Islet of Langerhans (tissue), 1 donor: ENCODE data around the gene RPS21.
"Not testable (repeated sequence)": the region's sequence is repeated elsewhere in the genome, so short reads cannot be mapped to it uniquely, and the experiment has no call there.

ENCODE experiments used
- FAIRE-seq: peaks from one replicate; lab custom pipeline; 2011; peaks lifted over from hg19 to GRCh38; lab: Jason Lieb, UNC

Gene RPS21

DNA sequence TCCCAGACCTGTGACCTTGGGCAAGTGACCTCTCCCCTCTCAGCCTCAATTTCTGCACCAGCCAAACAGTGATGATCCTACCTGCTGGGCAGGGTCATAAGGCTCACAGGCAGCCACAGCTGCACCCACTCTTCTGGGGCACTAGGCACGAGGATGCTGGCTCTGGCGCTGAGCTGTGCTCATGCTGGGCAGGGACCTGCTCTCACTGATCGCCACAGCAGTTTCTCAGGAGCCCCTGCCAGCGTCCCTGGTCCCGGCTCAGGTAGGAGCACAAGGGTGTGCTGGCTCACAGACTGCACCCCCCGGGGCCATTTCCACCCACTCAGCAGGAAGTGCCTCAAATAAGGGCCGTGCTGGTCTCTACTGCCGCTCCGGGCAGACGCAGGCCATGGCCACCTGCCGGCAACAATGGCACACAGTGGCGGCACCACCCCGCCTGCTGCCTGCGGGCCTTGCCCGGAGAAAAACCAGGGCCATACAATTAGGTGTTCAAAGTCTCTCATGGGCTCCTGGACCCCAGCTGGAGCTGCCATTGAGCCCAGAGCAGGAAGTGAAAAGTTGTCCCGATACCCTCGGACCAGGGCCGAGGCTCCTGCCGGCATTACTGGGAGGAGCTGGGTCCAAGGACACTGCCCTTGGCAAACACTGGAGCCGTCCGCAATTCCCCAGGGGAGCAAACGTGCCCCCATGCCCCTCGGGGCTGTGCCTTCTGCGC lies 24.7 kb downstream of the RPS21 start:
- no peak for FAIRE-seq

DNA sequence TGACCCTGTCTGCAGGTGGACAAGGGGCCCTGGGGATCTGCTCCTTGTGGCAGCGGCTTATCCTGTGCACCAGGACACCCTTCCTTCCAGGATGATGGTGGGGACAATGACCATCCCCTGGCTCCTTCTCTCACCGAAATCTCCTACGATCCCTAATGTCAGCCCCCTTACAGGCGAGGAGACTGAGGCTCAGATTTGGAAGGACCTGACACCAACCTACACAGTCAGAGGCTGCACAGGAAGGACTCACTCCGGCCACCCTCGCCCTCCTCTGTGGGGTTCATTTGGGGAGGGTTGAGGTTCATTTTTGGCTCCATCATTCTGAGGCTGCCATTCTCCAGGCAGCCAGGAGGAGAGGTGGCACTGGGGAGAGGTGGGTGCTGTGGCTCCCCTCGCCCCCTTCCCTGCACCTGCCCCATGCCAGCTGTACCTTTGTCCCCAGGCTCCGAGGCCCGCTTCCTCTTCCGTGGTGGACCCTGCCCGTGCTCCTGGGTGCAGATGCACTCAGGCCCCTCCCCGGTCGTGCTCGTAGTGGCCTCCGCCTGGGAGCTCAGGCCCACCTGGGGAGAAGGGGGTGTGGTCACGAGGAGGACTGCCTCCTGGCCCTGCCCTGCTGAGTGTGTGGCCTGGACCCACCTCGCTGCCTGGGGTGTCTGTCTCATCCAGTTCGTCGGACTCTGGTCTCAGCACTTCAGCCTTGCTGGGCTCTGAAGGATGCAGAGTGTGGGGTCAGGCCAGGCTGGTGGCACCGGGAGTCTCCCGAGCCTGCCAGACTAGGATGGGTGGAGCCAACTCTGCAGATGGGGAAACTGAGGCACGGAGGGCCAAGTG lies 25.5 kb downstream of the RPS21 start:
- no peak for FAIRE-seq

DNA sequence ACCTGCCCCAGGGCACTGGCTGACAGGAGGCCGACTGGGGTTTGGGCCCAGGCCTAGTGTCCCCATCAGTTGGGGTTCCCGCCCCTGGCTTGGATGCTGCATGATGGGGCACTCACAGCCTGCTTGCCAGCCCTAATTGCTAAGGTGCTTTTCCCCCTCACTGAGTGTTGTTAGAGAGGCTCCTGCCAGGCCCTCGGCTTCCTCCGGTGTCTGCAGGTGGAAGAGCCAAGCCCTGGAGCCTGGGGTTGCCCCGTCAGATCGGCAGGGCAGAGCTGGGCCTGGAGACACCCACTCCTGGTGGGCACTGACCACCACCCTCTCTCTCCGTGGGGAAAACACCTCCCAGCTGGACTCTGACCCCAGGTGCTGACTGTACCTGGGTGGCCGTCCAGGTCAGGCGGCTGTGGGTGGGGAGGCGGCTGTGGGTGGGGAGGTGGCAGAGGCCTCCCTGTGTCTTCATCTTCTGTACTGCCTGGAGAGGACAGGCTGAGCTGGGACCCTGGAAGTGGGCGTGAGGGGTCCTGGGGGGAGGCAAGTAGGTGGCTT lies 26.2 kb downstream of the RPS21 start:
- FAIRE-seq: no peak

DNA sequence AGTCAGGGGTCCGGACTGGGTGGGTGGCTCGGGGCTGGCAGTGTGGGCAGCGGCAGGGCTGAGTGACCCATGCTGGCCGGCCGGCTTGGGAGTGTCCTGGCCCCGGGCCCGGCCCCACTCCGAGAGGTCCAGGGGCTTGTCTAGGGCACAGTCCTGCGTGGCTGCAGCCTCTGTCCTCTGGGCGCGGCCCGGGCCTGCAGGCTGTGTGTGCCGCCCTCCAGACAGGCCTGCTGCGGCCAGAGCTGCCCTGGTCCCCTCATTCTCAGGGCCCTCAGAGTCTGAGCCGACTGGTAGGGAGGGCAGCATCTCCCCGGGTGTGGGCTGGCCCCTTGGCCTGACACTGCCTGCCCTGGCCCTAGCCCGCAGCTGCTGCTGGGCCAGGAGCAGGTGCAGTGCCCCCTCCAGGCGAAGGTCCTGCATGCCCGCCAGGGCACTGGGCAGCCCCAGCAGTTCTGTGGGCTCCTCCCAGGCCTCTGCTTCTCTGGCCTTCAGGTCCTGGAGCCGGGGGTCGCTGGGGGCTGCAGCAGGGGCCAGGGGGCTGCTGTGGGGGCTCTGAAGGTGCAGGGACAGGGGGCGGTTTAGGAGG lies 27.1 kb downstream of the RPS21 start:
- no peak for FAIRE-seq

DNA sequence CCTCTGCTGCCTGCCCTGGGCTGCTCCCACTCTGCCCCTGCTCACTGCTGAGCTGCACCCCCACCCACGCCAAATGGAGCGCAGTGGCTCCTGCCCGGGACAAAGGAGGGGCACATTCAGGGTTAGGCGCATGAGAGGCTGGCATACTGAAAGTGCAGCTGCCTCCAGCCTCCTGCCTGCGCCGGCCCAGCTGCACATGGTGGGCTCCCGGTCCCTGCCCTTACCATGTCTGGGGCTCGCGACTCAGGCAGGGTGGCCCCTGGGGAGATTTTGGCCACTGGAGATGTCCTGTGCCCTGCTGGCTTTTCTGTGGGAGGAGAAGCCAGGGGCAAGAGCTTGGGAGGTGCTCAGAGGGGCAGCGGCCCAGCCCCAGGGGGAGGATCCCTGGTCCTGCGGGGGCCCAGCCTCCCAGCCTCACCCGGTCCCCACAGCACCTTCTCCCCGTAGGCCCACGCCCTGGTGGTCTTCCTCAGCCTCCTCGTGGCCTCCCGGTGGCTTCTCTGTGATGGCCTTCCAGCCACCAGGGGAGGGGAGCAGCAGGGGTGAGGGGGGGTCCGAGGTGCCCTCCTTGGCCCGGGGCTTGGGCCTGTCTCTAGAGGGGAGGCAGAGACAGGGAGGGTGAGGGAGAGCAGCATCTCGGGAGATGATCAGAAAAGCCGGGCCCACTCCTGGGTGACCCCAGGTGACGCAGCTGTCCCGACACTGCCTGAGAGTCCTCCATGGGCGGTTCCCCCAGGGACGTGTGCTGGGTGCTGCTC lies 28.6 kb downstream of the RPS21 start:
- FAIRE-seq: no peak

DNA sequence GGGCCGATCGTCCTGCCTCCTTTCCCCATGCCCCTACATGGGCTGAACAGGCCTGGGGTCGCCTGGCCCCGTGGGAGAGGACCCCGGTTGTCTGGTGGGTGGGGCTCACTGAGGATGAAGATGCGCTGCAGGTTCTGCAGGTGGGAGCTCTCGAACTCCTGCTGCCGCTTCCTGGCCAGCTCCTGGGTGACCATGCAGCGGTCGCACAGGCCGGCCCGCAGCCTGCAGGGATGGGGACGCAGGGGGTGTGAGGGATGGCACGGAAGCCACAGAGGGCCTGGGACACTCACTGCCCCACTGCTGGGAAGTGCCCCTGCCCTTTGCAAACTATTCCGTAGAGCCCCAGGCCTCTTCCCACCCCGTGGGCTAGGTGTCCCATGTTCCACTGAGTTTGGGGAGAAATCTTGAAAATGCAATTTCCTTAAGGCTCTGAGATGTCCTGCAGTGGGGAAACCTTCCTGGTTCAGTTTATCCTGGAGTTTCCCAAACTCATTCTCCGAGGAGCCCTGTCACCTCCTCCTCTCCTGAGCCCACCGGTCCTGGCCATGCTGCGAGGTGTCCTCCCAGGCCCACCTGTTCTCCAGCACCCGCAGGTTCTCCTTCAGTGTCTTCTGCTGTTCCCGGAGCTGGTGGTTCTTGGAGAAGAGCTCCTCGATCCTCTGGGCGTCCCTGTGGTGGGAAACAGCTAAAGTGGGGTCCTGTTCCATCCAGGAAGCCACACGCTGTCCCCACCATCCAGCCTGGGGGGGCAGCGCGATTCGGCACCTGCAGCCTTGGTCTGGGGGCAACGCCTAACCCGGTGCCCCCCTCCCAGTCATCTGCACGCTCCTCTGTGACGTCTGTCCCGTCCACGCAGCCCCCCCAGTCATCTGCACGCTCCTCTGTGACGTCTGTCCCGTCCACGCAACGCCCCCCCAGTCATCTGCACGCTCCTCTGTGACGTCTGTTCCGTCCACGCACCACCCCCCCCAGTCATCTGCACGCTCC lies 30.0 kb downstream of the RPS21 start:
- FAIRE-seq: no peak

DNA sequence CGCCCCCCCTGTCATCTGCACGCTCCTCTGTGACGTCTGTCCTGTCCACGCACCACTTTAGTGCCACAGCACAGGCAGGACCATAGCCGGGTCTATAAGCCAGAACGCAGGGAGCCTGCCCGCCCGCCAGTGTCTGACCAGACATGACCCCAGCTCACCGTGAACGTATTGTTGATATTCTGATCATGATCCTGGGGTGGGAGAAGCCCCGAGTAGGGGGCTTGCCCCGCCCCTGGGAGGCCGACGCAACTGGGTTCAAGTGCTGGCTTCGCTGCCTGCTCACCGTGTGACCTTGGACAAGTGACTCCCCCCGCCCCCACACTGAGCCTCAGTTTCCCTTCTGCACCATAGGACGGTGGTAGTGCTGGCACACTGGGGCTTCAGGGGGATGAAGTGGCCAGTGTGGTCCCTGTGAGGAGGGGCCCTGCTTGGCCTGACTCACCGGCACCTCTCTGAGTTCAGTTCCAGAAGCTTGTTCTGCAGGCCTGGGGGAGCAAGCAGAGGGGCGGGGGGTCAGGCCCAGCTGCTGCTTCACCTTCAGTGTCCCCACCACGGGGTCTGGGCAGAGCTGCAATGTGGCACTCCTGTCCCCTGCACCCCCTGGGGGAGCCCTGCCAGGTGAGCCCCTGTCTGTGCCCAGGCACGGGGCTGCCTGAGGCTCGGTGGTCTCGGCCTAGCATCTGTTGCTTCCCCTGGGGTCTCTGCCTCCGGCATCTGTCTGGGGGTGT lies 31.2 kb downstream of the RPS21 start:
- FAIRE-seq: no peak

DNA sequence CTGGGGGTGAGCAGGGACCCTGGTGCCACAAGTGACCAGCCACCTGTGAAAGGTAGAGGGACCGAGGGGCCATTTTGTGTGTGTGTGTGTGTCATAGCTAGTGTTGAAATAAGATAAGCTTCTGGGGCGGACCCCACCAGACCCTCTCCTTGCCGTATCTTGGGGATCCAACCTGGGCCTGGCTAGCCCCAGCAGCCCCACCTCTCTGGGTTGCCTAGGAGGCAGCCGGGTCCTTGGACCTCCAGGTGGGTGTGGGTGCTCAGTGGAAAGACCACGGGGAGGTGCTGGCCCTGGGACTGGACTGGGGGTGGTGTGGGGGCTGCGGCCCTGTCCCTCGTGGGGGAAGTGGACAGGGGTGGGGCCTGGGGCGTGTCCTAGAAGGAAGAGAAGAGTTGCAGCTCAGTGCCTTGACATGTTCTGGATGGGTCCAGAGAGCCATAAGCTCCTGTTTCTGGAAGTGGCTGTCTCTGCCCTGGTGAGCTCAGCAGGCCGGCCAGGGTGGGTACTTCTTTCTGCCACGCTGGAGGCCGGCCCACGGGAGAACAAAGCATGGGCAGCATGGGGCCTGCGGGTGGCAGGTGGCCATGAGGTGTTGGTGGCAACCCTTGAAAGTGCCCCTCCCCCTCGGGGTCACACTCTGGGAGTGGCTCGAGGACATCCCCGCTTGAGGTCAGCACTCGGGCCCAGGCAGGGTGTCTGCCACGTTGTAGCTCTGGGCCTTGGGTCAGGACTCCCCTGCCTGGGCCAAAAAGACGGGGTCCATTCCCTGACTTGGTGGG lies 32.0 kb downstream of the RPS21 start:
- FAIRE-seq: no peak

DNA sequence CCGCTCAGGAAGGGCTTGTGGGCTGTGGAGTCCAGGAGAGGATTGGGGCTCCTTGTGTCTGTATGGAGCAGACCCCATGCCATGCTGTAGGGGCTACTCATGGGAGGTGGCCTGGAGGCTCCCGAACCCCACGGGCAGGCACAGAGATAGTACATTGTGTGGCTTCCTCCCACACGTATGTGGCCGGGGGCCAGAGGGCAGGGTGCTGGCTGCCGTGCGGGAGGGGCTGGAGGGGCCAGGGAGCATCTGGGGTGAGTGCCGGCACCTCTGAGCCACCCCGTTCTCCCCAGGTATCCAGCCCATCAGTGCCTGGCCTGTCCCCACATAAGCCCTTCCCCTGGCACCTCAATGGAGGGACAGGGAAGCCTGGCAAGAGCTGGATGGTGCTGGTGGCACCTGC lies 32.9 kb downstream of the RPS21 start:
- no peak for FAIRE-seq

DNA sequence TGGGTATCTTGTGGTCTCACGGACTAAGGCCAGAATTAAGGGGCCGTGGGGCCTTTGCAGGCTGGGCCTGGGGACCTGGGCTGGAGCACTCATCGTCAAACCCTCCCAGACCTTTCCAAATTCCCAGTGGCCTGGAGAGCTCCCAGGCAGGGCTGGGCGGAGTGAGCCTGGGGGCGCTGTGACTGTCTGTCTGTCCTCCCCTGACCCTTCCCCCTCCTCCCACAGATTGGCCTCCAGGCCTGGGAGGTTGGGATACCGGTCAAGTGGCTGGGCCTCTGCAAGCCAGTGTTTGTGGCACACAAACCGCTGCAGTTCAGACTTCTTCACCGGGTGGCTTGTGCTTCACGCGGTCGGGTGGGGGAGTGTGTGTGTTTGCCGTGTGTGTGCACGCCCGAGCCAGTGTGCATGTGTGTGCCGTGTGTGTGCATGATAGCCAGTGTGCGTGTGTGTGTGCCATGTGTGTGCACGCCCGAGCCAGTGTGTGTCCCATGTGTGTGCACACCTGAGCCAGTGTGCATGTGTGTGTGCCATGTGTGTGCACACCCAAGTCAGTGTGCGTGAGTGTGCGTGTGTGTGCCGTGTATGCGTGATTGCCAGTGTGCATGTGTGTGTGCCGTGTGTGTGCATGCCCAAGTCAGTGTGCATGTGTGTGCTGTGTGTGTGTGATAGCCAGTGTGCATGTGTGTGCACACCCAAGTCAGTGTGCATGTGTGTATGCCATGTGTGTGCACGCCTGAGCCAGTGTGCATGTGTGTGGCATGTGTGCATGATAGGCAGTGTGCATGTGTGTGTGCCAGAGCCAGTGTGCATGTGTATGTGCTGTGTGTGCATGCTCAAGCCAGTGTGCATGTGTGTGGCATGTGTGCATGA lies 34.2 kb downstream of the RPS21 start:
- FAIRE-seq: no peak

DNA sequence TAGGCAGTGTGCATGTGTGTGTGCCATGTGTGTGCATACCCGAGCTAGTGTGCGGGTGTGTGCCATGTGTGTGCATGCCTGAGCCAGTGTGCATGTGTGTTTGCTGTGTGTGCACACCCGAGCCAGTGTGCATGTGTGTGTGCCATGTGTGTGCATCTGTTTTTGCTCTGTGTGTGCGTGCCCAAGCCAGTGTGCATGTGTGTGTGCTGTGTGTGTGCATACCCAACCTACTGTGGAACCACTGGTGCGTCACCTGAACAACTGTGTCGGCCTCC lies 34.8 kb downstream of the RPS21 start:
- no peak for FAIRE-seq

DNA sequence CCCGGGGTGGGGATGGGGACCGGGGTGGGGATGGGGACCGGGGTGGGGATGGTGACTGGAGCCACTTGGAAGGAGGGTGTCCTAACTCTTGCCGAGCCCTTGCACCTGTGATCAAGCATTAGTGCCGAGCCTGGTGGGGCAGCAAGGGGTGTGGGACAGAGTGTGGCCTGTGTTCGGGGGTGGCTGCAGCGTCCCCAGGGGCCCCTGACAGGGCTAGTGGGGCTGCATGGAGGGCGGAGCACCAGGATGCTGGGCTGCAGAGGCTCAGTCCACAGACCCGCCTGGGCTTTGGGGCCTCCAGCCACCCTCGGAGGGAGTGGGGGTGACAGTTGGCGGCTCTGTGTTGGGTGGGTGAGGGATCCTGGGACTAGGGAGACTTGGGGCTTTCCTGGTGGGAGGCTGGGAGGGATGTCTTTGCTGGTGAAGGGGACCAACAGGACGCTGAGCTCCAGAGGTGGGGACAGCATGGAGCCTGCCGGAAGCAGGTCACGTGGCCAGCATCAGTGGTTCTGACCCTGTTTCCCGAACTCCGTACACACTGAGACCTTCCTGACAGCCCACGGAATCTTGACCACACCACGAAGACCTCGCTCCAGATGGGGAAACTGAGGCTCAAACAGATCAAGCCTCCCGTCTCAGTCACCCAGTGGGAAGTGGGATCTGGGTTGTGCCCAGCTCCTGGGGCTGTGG lies 35.9 kb downstream of the RPS21 start:
- no peak for FAIRE-seq

DNA sequence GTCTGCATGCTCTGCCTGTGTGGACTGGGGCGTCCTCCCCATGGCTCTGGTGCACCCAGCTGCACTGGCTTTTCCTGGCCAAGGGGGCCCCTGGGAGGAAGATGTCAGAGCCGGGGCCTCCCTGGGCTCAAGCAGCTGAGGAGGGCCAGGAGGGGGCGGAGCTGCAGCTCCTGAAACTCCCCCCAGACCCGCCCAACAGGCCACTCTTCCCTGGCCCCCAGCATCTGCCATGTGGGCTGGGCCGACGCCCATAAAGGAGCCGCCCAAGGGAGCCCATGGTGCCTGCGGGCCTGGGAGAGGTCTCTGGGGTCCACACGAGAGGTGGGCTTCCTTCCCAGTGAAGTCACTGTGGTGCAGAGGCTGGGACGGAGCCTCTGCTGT lies 36.4 kb downstream of the RPS21 start:
- no peak for FAIRE-seq

DNA sequence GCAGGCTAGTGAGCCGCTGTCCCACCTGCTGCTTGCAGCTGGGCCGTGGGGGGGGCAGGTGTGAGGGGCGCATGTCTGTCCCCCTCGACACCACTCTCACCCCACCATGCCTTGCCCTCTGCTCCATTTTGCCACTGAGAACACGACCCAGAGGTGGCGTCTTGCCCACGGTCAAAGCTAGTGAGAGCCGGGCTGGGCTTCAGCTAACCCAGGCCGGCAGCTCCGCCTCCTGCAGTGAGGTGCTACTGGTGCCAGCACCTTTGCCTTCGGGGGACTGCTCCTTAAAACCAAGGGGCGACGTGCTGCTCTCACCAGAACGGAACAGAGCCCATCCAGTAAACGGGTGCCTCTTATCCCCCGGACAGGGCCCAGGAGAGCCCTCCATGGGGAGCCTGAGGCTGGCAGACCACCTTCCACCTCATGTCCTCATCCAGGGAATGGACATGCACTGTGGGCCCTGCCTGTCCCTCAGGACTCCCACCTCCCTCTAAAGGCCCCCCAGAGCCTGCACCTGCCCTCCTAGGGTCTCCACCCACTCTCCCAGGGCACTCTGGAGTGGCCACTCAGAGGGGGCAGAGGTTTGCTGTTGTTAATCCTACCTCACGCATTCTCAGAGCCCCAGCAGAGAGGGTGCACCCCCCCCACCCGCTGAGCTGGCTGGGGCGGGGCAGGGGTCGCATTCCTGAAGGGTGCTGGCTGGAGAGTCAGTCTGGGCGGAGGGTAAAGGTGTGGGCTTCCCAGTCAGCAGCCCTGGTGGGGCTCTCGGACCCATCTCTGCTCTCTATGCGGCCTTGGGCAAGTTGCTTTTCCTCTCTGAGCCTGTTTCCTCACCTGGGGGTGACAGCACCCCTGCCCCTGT lies 37.6 kb downstream of the RPS21 start:
- no peak for FAIRE-seq

DNA sequence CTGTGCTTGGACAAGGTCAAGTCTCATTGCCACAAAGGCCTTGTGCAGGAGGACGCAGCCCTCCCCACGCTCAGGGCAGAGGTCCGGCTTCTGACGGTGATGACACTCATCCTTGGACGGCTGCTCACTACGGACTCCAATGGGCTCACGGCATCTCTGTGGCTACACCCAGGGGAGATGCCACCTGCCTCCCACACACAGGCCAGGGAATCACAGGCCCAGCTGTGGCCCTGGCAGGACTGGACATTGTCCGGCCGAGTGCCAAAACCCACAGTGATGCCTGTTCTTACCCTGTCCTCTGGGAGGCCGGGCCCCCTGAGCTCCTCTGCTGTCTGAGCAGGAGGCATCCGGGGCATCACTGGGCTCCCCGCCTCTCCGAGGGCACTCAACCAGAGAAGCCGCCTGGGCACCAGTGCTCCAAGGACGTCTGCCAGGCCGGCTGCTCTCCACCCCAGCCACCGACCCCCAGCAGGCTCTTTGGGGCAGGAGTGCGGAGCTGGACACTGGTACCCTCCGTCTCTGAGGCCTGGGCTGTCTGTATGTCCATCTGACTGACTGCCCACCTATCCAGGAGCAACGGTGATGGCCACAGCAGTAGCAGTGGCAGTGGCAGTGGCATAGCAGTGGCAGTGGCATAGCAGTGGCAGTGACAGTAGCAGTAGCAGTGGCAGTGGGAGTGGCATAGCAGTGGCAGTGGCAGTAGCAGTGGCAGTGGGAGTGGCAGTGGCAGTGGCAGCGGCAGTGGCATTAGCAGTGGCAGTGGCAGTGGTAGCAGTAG lies 38.6 kb downstream of the RPS21 start:
- no peak for FAIRE-seq

DNA sequence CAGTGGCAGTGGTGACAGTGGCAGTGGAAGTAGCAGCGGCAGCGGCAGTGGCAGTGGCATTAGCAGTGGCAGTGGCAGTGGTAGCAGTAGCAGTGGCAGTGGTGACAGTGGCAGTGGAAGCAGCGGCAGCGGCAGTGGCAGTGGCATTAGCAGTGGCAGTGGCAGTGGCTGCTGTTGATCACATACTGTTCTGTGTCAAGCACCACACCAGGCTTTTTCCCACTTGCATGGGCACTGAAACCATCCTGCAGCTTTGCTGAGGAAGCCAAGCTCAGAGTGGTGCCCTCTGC lies 39.1 kb downstream of the RPS21 start:
- FAIRE-seq: not testable (repeated sequence)

DNA sequence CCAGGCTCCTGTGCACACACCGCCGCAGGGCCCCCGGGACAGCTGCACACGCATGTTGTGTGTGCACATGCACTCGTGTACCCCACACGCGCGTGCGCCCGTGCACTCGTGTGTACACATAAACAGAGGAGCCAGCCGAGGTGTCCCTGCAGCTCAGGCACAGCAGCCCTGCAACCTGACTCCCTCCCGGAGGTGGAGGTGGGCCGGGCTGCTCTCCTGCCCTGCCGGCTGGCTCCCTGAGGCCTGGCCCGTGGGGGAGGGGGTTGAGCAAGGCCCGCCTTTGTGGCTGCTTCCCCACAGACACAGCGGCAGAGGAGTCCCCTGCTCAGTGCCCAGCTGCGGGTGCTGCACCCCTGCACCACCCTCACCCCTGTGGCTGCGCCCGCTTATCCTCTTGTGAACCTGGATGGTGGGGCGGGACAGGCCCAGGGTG lies 39.8 kb downstream of the RPS21 start:
- no peak for FAIRE-seq
